Cerebellar nuclear complex (tissue), 1 donor: Measurements from ENCODE around the gene MXD4.

Experiments
- DNase-seq, 2 experiments: peaks; one replicate each; lab custom pipeline; 2025; lab: John Stamatoyannopoulos, UW

Gene MXD4, protein sequence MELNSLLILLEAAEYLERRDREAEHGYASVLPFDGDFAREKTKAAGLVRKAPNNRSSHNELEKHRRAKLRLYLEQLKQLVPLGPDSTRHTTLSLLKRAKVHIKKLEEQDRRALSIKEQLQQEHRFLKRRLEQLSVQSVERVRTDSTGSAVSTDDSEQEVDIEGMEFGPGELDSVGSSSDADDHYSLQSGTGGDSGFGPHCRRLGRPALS

DNA sequence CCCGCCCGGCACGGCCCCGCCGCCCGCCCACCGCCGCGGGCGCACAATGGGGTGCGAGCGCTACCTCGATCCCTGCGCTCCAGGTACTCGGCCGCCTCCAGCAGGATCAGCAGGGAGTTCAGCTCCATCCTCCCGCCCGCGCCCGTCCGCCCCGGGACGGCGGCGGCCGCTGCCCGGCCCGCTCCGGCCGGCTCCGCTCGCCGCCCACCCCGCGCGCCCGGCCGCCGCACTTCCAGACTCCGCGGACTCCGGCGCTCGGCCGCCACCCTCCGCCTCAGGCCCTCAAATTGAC lies at the start of gene MXD4:
TSS of gene MXD4 (minus strand) at position 257 of the 292 bp plus-strand sequence. CDS start at position 128, 129 bp downstream.
- no peak for DNase-seq

DNA sequence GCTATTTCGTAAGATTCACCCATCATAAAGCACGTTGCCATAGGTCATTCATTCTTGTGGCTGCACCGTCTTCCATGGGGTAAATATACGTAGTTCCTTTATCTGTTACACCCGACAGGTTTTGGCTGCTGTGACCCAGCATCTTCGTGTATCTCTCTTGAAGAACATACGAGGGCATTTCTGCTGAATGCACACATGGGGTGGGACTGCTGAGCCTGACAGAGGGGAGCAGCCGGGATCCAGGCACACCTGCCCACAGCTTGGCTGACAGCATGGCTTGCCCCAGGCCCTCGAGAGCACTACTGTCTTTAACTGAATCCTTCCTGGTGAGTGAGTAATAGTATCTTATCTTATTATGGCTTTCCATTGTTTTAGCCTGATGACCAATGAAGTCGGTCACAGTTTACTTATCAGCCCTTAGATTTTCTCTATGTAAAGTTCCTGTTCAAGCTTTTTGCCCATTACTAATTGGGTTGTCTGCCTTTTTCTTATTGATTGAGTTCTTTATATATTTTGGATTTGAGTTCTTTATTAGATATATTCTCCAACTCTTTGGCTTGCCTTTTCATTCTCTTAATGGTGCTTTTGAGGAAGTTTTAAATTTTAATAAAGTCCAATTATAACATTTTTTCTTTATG lies 45.0 kb upstream of the MXD4 start:
- no peak for DNase-seq

DNA sequence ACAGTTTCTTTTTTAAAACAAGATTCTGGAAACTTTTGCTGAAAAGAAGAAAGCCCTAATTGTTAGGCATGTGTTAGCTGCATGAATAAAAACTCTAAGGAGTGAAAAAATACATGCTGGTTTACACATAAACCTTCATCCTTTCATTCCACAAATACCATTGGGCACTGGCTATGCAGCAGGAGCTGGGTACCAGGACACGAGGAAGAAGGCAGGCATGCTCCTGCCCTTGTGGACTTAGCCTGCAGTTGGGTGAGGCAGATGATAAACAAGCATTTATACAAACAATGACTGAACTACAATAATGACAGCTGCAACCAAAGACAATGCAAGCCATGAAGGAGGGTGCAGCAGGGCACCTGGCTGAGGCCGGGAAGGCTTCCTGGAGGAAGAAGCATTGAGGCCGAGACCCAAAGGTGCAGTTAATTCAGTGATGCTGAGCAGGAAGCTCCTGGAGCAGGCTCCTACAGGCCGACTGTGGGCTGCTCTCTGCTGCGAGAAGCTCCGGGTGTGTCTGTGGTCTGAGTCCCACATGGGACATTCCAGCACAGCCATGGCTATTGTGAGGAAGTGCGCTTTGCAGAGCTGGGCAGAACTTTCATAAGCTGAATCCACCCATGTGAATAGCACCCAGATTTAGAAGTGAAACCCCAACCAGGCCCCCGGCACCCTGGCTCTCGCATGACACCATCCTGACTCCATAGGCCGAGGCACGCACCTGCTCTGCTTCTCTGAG lies 44.0 kb upstream of the MXD4 start:
- no peak for DNase-seq

DNA sequence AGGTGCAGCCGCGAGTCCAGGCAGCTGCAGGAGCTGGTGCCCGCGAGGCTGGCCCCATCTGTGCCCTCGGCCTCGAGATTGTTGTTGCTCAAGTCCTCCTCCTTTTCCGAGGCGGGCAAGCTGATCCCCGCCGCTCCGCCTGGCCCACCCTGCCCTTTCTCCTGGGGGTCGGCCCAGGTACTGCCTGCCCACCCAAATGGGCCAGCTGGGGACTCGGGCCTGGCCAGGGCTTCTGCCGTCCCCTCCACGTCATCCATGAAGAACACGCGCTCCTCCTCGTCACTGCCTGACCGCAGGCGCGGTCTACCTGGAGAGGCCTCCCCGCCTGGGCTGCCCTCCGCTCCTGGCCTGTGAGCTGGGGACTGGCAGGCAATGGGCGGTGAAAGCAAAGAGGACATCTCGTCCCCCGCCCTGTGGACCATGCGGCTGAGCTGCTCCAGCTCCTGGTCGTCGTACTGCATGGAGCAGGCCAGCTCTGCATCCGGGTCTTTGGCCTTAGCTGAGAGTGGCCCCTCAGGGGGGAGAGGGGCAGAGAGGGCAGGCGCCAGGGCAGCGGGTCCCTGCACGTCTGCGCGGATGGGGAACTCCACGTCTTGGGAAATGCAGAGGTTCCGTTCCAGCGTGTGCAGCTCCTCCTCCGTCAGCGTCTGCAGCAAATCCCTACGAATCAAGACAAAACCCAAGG lies 43.1 kb upstream of the MXD4 start:
- no peak for DNase-seq

DNA sequence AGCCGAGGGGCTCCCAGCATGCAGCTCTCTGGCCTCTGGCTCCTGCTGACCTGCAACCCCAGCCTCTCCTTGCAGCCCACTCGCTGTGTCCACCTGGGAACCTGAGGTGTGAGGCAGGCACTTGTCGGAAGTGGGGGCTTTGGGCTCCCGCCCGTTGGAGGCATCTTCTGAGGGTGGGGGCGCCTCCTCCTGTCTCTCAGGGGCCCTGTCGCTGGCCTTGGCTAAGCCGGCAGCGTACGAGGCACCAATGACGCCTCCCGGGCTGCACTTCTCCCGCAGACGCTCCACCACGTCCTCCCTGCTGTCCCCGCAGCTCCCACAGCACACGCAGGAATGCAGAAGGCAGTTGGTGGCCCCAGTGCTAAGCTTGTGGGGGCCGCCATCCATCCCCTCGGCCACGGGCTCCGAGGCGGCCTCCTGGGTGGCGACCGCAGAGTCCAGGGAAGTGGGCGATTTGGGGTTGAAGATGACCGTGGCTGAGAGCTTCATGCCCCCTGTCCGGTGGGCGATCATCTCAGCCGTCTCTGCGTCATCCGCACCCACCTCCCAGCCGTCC lies 42.5 kb upstream of the MXD4 start:
- DNase-seq, result no peak

DNA sequence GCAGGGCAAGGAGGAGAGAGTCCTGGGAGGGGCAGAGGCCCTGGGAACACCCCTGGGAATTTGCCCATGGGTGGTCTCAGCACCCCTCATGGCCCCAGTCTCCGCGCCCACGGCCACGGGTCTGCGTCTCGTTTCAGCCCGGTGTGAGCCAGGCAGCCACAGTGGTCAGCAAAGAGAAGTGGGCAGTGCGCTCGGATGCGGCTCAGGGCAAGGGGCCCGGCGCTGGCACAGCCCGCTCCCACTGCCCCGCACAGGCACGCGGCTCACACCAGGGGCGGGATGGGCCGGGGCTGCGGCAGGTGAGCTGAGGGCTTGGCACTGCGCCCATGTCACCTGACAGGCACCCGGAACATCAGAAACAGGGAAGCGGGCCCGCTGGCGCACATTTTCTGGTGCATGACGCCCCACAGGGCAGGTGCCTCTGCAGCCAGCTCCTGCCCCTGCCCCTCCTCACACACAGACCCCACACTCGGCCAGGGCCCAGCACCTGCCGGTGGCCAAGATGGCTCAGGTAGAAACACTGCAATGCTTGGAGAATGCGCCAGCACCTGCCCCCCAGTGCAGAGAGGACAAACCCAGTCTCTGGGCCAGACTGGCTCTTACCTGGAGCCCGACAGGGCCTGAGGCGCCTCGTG lies 41.9 kb upstream of the MXD4 start:
- no peak for DNase-seq

DNA sequence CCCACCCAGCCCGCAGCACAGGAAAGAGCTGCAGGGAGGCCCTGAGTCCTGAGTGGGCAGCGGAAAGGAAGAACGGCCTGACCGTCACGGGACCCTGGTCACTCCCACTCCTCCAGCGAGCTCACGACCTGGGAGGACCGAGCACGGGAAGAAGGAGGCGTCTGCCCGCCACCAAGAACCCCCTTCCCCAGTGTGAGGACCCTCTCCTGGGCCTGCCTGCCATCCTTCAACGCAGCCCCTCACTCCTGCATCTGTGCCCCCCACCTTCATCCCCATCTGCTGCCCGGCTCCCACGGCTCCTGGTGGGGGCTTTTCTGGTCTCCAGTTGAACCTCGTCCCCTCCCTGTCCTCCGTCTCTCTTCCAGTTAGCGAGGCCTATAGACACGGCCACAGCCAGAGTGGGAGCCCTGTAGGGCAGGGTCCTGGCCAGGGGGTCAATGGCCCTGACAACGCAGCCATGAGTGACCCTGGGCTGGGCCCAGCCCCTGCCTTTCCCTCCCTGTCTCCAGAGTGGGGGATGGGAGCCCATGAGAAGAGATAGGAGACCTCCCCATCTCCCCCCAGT lies 41.3 kb upstream of the MXD4 start:
- DNase-seq, result no peak

DNA sequence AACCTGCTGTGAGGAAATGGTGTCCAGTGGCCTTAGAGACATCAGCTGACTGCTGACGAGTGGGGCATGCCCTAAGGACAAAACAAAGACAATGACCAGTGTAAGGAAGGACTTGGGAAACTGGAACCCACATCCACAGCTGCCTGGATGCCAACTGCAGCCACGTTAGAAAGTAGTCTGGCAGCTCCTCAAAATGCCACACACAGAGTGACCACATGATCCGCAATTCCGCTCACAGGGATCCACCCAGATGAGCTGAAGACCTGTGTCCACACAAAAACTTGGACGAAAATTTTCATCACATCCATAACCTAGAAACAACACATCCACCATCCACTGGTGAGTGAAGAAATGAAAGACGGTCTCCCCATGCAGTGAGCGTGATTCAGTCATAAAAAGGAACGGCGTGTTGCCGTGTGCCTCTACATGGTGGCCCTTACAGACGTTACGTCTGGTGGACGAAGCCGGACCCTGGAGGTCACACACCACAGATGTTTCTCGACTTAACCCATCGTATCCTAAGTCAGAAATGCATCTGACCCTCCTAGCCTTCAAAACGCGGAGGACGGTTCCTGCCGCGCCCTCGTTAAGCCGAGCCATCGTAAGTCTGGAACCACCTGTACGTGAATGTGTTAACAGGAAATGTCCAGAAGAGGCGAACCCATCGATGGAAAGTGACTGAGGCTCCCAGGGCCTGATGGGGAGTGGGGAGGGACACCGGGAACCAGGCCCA lies 40.6 kb upstream of the MXD4 start:
- no peak for DNase-seq

DNA sequence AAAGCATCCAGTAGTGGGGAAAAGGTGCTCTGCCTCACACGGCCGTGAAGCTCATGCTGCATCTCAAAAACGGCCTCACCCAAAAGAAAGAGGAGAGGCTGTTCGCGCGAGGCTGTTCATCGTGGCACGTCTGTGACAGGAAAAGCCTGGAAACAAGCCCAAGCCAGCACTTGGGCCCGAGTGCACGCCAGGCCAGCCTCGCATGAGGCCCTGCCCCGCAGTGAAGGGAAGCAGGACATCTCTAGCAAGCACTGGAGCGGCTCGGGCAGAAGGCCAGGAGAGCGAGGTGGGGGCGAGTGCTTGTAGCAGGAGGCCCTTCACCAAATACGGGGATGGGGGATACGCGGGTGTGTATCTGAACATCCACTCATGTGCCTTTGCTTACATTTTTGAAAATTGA lies 39.9 kb upstream of the MXD4 start:
- no peak for DNase-seq

DNA sequence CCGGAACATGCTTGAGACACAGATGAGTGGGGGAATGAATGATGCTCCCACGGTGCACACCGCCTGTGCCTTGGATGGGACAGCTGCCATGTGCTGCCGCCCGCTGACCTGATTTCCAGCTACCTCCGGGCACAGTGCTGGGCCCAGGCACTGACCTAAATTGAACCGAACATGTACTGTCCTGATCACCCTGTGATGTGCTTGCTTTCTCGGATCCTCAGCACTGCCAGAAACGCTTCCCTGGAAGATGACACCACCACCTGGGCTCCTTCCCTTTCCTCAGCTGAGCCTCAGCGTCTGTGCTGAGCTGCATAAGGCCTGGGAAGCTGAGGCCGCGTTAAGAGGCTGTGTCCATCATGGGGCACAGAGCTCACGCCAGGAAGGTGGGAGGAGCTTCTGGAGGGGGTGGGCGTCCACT lies 39.3 kb upstream of the MXD4 start:
- DNase-seq, result peak; percentile 49 to 70

DNA sequence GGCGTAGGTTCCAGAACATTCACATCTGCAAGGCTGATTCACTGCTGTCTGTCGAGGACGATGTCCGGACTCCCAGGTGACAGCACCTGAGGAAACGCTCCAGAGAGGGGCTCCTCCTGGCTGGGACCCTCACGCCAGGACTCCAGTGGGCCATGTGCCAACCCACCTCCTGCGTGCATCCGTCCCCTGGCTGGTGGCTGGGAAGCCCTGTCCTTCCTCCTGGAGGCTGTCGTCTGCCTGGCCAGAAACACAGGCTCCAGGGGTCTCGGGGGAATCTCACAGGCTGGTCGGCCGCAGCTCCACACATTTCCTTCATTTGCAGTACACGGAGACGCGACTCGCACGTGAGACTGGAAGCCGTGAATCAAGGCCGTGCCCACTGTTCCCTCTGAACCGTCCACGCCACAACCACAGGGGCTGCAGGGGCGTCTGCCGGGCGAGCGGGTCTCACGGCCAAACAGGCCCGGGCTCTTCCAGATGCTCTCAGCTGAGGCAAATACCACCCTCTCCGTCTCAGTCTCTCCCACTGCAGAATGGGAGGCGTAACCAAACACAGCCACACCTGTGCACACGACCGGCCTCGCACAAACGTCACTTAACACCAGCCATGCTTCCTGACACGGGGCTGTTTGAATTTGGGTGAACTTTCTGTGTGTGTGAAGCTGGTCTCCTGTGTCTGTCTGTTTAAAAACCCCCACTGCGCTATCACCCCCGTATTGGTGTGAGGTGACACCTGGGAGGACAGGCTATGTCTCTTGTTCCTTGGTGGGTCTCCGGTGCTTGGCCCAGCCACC lies 38.7 kb upstream of the MXD4 start:
- DNase-seq, result no peak

DNA sequence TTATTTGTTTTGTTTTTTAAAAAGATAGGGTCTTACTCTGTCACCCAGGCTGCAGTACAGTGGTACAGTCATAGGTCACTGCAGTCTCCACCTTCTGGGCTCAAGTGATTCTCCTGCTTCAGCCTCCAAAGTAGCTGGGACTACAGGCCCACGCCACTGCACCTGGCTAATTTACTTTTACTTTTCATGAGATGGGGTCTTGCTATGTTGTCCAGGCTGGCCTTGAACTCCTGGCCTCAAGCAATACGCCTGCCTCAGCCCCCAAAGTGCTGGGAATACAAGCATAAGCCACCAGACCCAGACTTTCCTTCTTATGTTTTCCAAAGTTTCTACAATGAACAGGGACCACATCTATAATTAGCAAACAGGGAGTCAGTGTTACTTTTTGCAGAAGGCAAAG lies 37.9 kb upstream of the MXD4 start:
- no peak for DNase-seq

DNA sequence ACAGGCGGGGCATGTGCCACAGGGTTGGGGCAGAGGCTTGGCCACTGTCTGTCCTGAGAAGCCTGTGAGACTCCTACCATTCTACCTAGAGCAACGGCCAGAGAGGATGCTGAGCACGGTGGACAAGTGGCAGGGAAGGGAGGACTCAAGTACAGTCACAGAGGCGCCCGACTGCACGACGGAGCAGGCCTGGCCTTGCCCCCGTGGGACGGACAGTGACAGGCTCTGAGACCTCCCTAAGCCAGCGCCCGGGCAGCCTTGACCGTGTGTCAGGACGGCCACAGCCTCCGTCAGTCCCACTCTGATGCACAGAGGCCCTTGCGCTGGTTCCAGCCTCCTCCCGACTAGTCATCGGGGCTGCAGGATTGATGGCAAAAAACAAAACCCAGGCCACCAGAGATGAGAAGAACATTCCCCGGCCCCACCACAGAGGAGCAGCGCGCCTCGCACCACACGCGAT lies 36.7 kb upstream of the MXD4 start:
- no peak for DNase-seq

DNA sequence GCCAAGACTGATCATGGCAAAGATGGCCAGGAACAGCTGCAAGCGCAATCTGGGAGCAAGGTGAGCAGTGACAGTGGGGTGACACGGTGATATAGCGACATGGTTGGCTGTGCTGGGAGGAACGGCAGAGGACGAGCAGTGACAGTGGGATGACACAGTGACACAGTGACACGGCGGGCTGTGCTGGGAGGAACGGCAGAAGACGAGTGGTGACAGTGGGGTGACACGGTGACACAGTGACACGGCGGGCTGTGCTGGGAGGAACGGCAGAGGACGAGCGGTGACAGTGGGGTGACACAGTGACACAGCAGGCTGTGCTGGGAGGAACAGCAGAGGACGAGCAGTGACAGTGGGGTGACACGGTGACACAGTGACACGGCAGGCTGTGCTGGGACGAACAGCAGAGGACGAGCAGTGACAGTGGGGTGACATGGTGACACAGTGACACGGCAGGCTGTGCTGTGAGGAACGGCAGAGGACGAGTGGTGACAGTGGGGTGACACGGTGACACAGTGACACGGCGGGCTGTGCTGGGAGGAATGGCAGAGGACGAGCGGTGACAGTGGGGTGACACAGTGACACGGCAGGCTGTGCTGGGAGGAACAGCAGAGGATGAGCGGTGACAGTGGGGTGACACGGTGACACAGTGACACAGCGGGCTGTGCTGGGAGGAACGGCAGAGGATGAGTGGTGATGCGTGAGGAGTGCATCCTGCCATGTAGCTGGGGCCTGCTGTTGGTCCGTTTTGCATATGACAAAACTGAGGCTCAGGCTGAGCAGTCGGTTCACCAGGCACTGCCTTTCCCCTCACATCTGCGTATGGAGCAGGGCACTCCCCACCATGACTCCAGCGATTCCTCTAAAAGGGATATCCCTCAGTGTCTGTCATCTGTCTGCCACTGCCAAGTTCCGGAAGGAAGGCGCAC lies 36.0 kb upstream of the MXD4 start:
- no peak for DNase-seq

DNA sequence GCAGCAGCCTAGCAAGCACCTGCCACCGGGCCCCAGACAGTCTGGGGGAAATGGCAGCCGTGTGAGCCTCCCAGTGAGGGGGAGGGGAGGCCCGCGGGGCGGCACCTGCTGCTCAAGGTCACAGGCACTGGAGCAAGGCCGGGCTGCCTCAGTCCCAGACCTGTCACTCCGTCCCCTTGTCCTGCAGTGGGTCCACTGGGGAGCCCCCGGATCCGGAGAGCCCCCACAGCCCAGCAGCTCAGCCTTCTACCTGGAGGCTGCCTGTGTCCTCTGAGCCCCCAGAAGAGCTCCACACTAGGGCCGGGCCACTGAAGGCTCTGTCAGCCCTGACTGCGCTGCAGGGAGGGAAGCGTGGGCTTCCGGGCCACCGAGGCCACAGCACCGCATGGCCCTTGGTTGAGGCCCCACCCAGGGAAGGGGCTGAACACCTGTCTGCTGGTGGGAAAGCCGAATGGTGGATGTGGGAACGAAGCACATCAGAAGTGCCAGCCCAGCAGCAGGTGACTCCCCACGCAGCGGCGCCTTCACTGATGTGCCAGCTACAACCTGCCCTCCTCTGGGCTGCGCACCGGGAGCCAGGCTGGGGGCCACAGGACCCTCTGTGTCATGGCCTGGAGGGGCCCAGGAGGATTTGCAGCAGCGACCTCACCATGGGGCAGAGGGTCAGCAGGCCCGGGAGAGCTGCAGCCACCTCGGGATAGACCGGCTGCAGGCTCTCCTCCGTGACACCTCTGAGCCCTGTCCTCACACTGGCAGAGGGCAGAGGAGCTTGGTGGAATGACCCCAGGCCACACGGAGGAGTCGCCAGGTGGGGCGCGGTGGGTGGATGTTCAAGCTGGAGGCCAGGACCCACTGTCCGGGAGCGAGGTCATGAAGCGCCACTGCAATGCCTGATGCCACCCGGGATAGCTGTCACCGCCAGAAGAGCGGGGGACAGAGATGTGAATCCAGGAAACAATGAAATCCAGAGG lies 35.0 kb upstream of the MXD4 start:
- no peak for DNase-seq

DNA sequence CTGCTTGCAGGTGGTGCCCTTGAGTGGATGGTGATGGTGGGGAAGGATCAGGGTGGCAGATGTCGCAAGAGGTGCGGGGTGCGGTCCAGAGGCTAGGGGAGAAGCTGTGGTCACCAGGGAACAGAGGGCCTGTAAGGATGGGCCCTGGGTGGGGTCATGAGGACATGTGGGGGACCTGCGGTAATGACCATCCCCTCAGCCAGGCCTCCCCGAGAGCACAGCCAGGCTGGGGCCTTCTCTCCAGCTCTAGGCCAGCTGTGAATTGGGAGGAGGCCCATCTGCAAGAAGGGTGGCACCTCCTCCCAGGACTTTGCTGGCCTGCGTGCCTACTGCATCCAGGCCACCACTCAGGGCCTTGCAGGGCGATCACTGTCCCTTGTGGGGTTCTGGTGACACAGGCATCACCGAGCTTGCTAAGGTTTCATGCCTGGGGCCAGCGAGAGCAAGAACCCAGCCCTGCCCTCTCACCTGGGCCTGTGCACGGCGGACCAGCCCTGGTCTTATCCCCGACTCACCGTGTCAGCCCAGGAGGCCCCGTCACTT lies 34.1 kb upstream of the MXD4 start:
- DNase-seq, result no peak

DNA sequence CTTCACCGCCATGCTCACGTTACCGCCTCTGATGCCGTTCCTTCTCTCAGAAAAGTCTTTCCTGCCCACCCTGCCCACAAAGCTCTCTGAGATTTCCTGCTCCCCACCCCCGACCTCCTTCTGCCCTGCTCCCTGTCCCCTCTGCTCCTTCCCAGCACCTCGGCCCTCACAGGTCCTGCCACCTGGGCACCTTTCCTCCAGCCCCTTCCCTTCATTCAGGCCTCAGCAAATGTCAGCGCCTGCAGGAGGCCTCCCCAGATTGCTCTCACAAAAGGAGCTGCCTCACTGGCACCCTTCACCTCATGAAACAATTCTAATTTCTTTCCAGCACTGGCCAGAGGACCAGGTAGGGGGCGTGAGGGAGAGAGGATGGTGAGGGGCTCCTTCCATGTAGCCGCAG lies 33.6 kb upstream of the MXD4 start:
- DNase-seq, result no peak
